HG03103 (cell line): ENCODE results near the gene PLA2G4D.

Source experiments
- ATAC-seq: cut with Tn5 transposase; IDR thresholded peaks from one replicate; pipeline ENCODE4 v1.9.1; 2021; ENCODE audit warnings: low read depth; ENCODE audit not compliant: unreplicated experiment

The PLA2G4D gene

DNA sequence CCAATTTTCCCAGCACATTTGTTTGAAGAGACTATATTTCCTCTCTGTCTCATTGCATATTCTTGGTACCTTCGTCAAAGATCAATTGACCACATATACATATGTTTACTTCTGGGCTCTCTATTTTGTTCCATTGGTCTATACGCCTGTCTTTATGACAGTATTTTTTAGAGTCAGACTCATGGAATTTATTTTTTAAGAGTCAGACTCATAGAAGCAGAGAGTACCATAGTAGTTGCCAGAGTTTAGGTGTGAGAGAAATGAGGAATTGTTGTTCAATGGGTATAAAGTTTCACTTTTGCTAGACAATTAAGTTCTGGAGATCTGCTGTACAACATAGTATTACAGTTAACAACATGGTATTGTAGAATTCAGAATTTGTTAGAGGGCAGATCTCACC is 35.0 kb upstream of the PLA2G4D start:
- no peak for ATAC-seq

GRCh38 chr15:42128476-42128875 is 34.1 kb upstream of the PLA2G4D start:
- no peak for ATAC-seq

DNA sequence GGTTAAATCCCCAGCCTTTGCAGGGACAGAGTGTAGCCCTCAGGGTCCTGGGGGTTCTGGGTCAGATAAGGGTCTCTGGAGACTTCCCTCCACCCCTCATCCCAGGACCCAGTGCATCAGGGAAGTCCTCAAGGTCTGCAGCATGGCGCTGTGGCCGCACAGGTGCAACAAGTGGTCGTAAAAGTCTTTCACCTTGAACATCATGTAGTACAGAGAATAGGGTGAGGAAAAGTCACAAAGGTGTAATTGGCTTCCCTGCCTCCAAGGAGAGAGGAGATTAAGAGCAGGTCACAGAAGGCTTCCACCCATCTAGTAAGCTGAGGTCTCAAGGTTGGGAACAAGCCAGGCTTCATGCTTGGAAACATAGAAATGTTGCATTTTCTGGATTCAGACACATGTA is 29.2 kb upstream of the PLA2G4D start:
- no peak for ATAC-seq

GRCh38 chr15:42121682-42122081 is 27.3 kb upstream of the PLA2G4D start:
- no peak for ATAC-seq

DNA sequence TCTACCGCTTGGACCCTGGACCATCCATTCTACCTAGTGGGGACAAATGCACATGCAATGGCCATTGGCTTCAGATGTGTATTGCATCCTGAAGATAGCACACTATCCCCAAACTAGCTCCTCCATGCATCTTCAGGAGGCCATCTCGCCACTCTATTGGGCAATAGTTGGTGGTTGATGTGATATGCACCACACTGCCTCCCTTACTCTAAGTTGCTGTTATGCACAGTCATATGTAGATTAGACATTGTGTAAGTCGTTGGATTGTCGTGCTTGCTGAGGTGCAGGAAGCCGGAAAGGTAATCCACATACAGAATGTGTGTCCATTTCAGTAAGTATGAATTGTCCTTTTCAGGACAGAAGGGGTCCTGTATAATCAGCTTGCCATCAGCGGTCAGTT is 26.7 kb upstream of the PLA2G4D start:
- no peak for ATAC-seq

- ATAC-seq = no peak
These were observed 25.9 kb upstream of the PLA2G4D start for GRCh38 chr15:42120285-42120684.

GRCh38 chr15:42119446-42119760 is 25.0 kb upstream of the PLA2G4D start:
- no peak for ATAC-seq

GRCh38 chr15:42118650-42119445 is 24.5 kb upstream of the PLA2G4D start:
- ATAC-seq = no peak

DNA sequence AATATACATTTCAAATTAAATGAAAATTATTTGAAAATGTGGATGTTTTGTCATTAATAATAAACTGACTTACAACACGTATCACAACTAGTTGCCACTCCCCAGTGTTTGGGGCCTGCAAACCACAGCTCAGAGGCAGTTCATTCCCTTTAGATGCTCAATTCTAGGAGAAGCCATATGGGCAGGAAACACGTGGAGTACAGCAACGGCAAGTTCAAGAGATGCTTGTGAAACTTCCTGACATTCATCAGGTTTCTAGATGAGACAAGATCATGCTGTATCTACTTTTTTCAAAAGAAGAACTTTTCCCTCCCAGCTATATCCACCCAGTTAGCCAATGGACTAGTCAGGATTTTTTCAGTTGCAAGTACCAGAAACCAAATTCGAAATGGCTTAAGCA is 17.6 kb upstream of the PLA2G4D start:
- ATAC-seq = no peak

- no peak for ATAC-seq
These were observed 16.0 kb upstream of the PLA2G4D start for GRCh38 chr15:42110367-42110766.

DNA sequence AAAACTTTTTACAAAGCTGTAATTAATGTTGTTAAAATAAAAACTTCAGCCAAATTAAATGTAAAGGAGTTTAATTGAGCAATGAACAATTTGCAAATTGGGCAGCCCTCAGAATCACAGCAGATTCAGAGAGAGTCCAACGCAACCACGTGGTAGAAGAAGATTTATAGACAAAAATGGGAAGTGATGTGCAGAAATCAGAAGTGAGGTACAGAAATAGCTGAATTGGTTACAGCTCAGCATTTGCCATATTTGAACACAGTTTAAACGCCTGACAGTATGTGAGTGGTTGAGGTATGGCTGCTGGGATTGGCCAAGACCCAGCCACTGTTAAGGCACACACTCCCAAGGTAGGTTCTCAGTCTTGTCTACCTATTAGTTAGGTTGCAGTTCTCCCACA is 14.4 kb upstream of the PLA2G4D start:
- ATAC-seq = no peak

- ATAC-seq = no peak
These were observed 13.8 kb upstream of the PLA2G4D start for GRCh38 chr15:42108189-42108588.

DNA sequence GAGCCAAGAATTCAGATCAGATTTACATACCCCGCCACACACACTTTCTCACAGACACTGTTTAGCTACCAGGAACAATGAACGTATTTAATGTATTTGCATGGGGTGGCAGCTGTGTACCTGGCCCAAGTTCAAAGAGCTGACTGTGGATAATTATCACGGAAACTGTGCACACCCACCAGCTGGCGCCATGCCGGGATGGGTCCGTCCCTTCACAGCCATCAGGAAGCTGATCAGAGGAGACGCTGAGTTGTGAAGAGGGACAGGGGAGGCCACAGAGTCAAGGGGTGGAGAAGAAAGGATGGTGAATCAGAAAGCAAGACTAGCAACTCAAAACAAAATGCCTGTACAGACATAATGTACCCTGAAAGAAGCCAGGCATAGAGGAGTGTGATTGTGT is 13.1 kb upstream of the PLA2G4D start:
- ATAC-seq = no peak

DNA sequence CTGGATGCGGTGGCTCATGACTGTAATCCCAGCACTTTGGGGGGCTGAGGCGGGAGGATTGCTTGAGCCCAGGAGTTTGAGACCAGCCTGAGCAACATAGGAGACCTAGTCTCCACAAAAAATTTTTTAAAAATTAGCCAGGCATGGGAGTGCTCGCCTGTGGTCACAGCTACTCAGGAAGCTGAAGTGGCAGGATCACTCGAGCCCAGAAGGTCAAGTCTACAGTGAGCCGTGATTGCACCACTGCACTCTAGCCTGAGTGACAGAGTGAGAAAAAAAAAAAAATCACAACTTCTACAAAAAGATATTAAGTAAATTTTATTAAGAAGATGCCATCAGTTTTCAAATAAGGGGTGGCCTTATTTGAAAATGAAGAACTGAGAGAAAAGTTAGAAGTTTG is 11.9 kb upstream of the PLA2G4D start:
- ATAC-seq = no peak

DNA sequence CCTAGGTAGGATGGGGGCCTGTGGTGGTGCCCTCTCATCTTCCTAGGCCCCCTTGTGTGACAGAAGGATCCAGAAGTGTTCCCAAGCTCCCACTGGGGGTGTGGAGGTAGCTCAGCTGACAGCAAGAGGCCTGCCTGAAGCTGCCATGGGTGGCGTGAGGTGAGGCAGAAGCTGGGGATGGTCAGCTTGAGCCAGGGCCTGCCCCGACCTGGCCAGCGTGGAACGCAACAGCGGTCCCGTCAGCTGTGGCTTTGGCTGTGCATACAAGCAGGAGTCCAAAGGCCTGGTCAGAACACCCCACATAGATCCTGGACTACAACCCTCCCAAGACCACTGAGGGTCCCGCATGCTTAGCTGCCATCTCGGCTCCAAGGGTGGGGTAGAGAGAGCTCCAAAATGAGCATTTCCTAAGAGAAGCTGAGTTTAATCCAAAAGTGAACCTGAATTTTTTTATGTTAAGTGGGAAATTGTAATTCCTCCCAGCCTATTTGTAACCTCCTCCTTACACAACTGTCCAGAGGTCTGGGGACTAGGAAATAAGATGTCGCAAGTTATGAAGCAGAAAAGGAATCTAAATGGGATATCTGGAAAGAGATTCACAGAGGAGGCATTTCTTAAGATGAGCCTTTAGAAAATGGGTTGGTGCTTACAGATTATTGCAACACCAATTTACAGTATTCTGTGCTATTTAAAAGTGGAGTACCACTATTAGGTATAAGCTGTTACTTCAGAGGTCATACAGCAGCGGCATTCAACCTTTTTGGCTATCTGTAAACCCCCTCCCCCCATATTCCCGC is 9.9 kb upstream of the PLA2G4D start:
- ATAC-seq = no peak

DNA sequence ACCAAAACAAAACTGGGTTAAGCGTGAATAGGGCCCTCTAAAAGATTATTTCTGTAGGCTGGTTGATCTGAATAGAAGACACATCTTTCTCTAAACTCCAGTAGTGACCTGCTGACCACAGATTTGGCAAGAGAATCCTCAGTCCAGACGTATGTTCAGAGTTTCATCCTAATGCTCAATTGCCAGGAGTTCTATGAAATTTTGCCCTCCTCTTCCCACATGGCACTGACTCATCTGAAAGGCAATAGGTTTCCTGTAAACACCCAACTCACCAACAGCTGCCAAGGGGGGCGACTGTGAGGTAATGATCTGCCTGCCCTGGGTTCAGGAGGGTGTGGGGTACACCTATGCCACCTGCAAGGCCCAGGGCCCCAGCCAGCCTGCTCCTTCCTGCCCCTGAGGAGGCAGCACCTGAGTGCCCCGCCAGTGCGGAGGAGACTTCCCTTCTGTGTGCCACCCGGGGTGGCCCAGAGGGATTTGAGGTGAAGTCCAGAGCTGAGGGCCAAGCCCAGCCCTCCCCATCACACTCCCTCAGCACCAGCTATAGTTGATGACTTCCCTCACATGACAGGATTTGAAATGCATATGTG is 8.4 kb upstream of the PLA2G4D start:
- no peak for ATAC-seq

GRCh38 chr15:42101861-42102260 is 7.5 kb upstream of the PLA2G4D start:
- no peak for ATAC-seq

GRCh38 chr15:42100021-42100800 is 5.8 kb upstream of the PLA2G4D start:
- ATAC-seq = no peak

GRCh38 chr15:42097018-42097417 is 2.7 kb upstream of the PLA2G4D start:
- ATAC-seq = no peak

- ATAC-seq = no peak
These were observed 396 bp downstream of the PLA2G4D start for GRCh38 chr15:42093966-42094365.
